OCI-LY7 (cell line): ENCODE measurements around the gene DIP2C. TPM values are rescaled to one million over a fixed set of nuclear protein-coding genes. Genes with fewer than 3 reads are reported as not detected.

Experiments used
- BruUV-seq: library from RNA; stranded (reverse); fragments of 400-500 nt; replicated peaks from 2 replicates; lab custom pipeline; 2021; lab: Mats Ljungman, UMichigan
- CTCF ChIA-PET: fragments of 300-600 bp; sonication (Branson Sonifier 250); formaldehyde crosslinking; loops from one replicate; lab custom pipeline; 2022; ENCODE audit warnings: antibody characterized with exemption; ENCODE audit not compliant: unreplicated experiment; lab: Charles Lee
- POLR2A ChIA-PET: fragments of 300-600 bp; sonication (Branson Sonifier 250); formaldehyde crosslinking; loops from one replicate; lab custom pipeline; 2022; ENCODE audit warnings: antibody characterized with exemption; lab: Charles Lee
- DNase-seq: peaks from one replicate; pipeline ENCODE4 v3.0.0-alpha.2; 2015; ENCODE audit warnings: low spot score
- H2AFZ ChIP-seq: fragments of 200-600 bp; sonication (generic), shearing (Covaris generic); 2 replicates; pipeline ENCODE4 v1.6.1; 2014; ENCODE audit warnings: mild to moderate bottlenecking, antibody characterized with exemption, low read length, moderate library complexity
- H3K27ac ChIP-seq: fragments of 200-600 bp; sonication (generic); 2 replicates; pipeline ENCODE4 v1.5.1; 2014; ENCODE audit warnings: mixed run types, low read depth, mild to moderate bottlenecking, moderate library complexity, low read length, inconsistent platforms; ENCODE audit not compliant: poor library complexity, severe bottlenecking
- H3K36me3 ChIP-seq: fragments of 200-600 bp; sonication (generic); 2 replicates; pipeline ENCODE4 v1.6.1; 2014; ENCODE audit warnings: mild to moderate bottlenecking, antibody characterized with exemption, low read length, moderate library complexity, mixed read lengths; ENCODE audit not compliant: insufficient read depth
- H3K4me1 ChIP-seq: fragments of 200-600 bp; sonication (generic); 2 replicates; pipeline ENCODE4 v1.5.1; 2014; ENCODE audit warnings: mild to moderate bottlenecking, low read length; ENCODE audit not compliant: insufficient read depth, poor library complexity, severe bottlenecking
- H3K4me2 ChIP-seq: fragments of 200-600 bp; sonication (generic); 2 replicates; pipeline ENCODE4 v1.6.1; 2014; ENCODE audit warnings: mild to moderate bottlenecking, low read length
- H3K4me3 ChIP-seq: fragments of 200-600 bp; sonication (generic); 2 replicates; pipeline ENCODE4 v1.5.1; 2014; ENCODE audit warnings: mild to moderate bottlenecking, low read depth, low read length; ENCODE audit not compliant: poor library complexity, severe bottlenecking
- H3K79me2 ChIP-seq: fragments of 200-600 bp; sonication (generic); 2 replicates; pipeline ENCODE4 v1.6.1; 2016; ENCODE audit warnings: low read depth, mild to moderate bottlenecking, low read length, moderate library complexity, mixed read lengths; ENCODE audit not compliant: insufficient read depth
- H3K9me2 ChIP-seq: fragments of 200-600 bp; sonication (generic); 2 replicates; pipeline ENCODE4 v1.6.1; 2016; ENCODE audit warnings: mild to moderate bottlenecking, low read length, mixed read lengths; ENCODE audit not compliant: insufficient read depth
- H3K9me3 ChIP-seq: fragments of 200-600 bp; sonication (generic); 2 replicates; pipeline ENCODE4 v1.6.1; 2014; ENCODE audit warnings: mild to moderate bottlenecking, mixed run types, low read length, mixed read lengths
- H4K20me1 ChIP-seq: fragments of 200-600 bp; sonication (generic); 2 replicates; pipeline ENCODE4 v1.6.1; 2014; ENCODE audit warnings: mild to moderate bottlenecking, antibody characterized with exemption, low read length, moderate library complexity, mixed read lengths; ENCODE audit not compliant: insufficient read depth
- EZH2phosphoT487 ChIP-seq: fragments of 200-600 bp; sonication (generic); IDR thresholded peaks from 2 replicates; pipeline ENCODE4 v1.6.1; 2018; ENCODE audit warnings: low read depth, borderline replicate concordance, mild to moderate bottlenecking, mixed run types, antibody characterized with exemption, low read length, moderate library complexity, mixed read lengths
- intact Hi-C: fragments of 100-400 bp; cut with micrococcal nuclease; formaldehyde crosslinking; loops from one replicate; pipeline ENCODE4 v1.10.0; 2022; ENCODE audit not compliant: unreplicated experiment
- total RNA-seq, 2 experiments: library from RNA; depleted of rRNA in 1 of 2; stranded (reverse); fragments of >200 nt in 1 of 2; shearing (Covaris generic) in 1 of 2; gene quantifications; 2 replicates each; pipeline ENCODE4 v1.2.3, GENCODE V29; 2014 to 2022
- TF ChIP-seq, protein P1 (sequence below): fragments of 200-600 bp; sonication (generic); conservative IDR thresholded peaks from 2 replicates; pipeline ENCODE4 v1.5.1; 2014; ENCODE audit warnings: mild to moderate bottlenecking, antibody characterized with exemption, low read length, moderate library complexity, mixed read lengths

The DIP2C gene
- total RNA-seq, 2 experiments from 2014 or later: 10.9 to 29.5 TPM

DNA sequence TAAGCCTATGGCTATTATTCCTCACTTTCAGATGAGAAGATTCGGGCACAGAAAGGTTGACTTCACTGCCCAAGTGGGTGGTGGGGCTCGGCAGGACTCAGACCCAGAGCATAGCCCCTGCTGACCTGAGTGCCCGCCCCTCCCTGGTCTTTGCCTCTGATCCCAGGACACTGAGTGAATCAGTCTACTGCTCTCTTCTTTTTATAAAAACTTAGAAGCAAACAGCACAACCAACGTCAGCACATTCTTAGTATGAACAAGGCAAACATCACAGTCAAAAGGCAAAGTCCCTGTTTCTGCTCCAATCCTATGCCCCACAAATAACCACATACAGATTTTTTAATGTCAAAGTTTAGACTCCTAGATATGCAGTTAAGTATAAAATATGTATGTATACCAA is 316.5 kb downstream of the DIP2C start:
- DNase-seq: no peak
- H3K9me3 ChIP-seq: no peaks in the 10 kb centered on the region
- ChIA-PET CTCF (no interaction called here), POLR2A (no interaction called here)
- H3K9me2 ChIP-seq: no peaks in the 10 kb centered on the region
- H3K4me1 ChIP-seq: peaks cover 11% of the 10 kb centered on the region
- H3K4me2 ChIP-seq: no peak overlapping the region
- no peak overlapping the region for H3K27ac ChIP-seq
- H3K79me2 ChIP-seq: no peaks in the 10 kb centered on the region
- TF ChIP-seq, protein P1, sequence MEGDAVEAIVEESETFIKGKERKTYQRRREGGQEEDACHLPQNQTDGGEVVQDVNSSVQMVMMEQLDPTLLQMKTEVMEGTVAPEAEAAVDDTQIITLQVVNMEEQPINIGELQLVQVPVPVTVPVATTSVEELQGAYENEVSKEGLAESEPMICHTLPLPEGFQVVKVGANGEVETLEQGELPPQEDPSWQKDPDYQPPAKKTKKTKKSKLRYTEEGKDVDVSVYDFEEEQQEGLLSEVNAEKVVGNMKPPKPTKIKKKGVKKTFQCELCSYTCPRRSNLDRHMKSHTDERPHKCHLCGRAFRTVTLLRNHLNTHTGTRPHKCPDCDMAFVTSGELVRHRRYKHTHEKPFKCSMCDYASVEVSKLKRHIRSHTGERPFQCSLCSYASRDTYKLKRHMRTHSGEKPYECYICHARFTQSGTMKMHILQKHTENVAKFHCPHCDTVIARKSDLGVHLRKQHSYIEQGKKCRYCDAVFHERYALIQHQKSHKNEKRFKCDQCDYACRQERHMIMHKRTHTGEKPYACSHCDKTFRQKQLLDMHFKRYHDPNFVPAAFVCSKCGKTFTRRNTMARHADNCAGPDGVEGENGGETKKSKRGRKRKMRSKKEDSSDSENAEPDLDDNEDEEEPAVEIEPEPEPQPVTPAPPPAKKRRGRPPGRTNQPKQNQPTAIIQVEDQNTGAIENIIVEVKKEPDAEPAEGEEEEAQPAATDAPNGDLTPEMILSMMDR: no peak
- TF ChIP-seq EZH2phosphoT487: no peak
- no peaks in the 10 kb centered on the region for H4K20me1 ChIP-seq
- H3K4me3 ChIP-seq: no peak overlapping the region
- intact Hi-C loops: no loop called here
- H2AFZ ChIP-seq: no peak overlapping the region
- BruUV-seq: no TSS peak
- peaks cover 59% of the 10 kb centered on the region for H3K36me3 ChIP-seq

DNA sequence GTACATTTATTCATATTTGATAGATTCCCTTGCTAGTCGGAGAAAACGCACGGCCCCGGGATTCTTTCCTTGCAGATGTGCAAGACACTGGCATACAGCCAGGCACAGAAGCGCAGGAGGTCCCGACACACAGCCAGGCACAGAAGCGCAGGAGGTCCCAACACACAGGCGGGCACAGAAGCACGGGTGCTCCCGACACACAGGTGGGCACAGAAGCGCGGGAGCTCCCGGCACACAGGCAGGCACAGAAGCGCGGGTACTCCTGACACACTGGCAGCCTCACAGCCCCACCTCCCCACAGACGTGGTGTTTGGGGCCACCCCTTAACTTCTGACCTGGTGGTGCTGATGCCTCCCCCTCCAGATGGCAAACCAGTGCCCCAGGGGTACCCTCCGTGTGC is 316.9 kb downstream of the DIP2C start:
- Histone ChIP-seq H3K4me3 (no peak overlapping the region), H3K9me3 (no peaks in the 10 kb centered on the region), H3K4me2 (no peak overlapping the region), H3K36me3 (peaks cover 55% of the 10 kb centered on the region), H3K79me2 (no peaks in the 10 kb centered on the region), H4K20me1 (no peaks in the 10 kb centered on the region), H3K27ac (no peak overlapping the region), H3K4me1 (peaks cover 14% of the 10 kb centered on the region), H3K9me2 (no peaks in the 10 kb centered on the region), H2AFZ (no peak overlapping the region)
- BruUV-seq: no TSS peak
- ChIA-PET POLR2A (no interaction called here), CTCF (no interaction called here)
- intact Hi-C loops: no loop called here
- TF ChIP-seq EZH2phosphoT487: no peak
- TF ChIP-seq, protein P1: no peak
- DNase-seq: no peak

- H3K4me3 ChIP-seq: no peak overlapping the region
- H3K4me1 ChIP-seq: peaks cover 24% of the 10 kb centered on the region
- H3K9me2 ChIP-seq: no peaks in the 10 kb centered on the region
- no peaks in the 10 kb centered on the region for H3K9me3 ChIP-seq
- DNase-seq: no peak
- H3K4me2 ChIP-seq: no peak overlapping the region
- H3K27ac ChIP-seq: no peak overlapping the region
- no peak overlapping the region for H2AFZ ChIP-seq
- BruUV-seq: no TSS peak
- POLR2A ChIA-PET: interaction anchor here (1.1 kb wide), 1 partner anchor 10 kb away, joined by 3 read pairs; no protein-coding TSS in a partner anchor
- H3K79me2 ChIP-seq: no peaks in the 10 kb centered on the region
- no peaks in the 10 kb centered on the region for H4K20me1 ChIP-seq
- CTCF ChIA-PET: no interaction called here
- no peak for TF ChIP-seq EZH2phosphoT487
- TF ChIP-seq, protein P1: no peak
- peaks cover 52% of the 10 kb centered on the region for H3K36me3 ChIP-seq
- intact Hi-C loops: no loop called here
These were observed 318.0 kb downstream of the DIP2C start for GRCh38 chr10:371515-371914.
